ENCODE results near the gene SNX10.

The SNX10 gene

GRCh38 chr7:26305090-26305868 lies 13.6 kb downstream of the SNX10 start:
- DNase-seq = no peak

GRCh38 chr7:26305869-26306665 lies 14.4 kb downstream of the SNX10 start:
- DNase-seq = no peak

DNA sequence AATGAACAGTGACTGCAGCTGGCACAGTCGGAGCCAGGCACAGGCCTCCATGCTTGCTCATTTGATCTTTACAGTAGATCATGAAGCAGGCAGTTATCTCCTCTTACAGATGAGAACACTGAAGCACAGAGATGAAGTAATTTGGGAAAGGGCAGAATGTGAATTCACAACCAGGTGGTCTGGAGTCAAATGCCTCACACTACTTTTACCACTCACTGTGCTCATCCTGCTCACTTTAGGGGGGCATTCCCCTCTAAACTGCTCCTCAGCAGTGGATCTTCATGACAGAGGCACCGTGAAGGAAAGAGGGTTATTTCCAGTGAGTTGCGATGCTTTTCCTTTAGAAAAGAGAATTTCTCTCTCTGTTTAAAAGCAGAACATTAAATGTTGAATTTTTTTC lies 15.1 kb downstream of the SNX10 start:
- DNase-seq = no peak

GRCh38 chr7:26307226-26307625 lies 15.6 kb downstream of the SNX10 start:
- no peak for DNase-seq

DNA sequence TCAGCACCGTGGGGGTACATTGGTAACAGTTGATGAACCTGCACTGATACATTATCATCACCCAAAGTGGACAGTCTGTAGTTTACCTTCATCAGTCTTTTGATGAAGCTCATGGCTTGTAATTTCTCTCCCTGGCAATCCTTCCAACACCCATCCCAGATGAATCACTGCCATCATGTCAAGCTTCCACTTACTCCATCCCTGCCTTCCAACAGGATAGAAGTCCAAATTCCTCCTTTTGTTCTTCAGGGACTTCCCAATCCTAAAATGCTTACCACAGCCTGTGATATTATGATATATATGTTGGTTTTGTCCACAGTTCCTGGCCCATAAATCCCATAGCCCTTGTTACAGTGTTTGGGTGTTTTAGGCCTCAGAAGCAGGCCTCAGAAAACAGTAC lies 16.1 kb downstream of the SNX10 start:
- DNase-seq = no peak

DNA sequence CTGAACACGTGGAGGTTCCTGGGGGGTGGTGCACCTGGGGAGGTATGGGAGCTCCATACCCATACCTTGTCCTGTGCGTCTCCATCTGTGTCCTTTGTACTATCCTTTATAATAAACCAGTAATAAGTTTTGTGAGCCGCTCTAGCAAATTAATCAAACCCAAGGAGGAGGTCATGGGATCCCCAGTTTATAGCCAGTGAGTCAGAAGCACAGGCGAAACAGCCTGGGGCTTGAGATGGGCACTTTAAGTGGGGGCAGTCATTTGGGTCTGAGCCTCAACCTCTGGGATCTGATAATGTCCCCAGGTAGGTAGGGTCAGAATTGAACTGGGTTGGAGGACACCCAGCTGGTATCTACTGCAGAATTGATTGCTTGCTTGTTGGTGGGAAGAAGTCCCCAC lies 16.9 kb downstream of the SNX10 start:
- no peak for DNase-seq

GRCh38 chr7:26309089-26309488 lies 17.4 kb downstream of the SNX10 start:
- no peak for DNase-seq

GRCh38 chr7:26311798-26312197 lies 20.1 kb downstream of the SNX10 start:
- no peak for DNase-seq

DNA sequence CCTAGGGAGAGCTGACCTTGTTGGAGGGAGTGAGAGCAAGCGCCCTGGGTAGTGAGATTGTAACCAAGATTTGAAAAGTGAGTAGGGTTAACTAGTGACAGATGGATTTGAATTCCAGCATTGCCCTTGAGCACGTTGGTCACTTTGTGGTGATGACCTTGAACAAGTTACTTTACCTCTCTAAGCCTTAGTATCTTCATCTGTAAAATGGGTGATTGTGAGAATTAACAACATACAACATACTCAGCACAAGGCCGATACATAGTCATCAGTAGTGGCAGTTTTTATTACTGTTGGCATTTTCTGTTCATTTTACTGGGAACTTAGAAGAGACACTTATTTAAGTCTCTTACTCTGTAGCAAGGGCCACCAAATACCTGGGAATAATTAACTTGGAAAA lies 25.5 kb downstream of the SNX10 start:
- no peak for DNase-seq

DNA sequence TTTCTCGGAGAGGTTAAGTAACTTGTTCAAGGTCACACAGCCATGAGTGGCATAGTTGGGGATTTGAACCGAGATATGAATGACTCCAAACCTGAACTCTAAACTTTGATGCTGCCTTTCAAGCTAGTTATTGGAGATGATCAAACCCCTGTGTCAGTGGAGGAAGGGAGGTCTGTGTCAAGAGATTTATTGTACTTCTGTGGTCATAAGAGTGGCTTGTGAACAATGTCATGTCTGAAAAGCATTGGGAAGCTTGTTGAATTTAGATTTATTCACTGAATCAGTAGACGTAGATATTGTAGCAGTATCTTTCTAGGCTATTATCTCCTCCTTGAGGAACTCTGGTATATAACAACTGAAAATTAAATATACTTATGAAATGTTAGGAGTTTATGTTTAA lies 27.3 kb downstream of the SNX10 start:
- no peak for DNase-seq

DNA sequence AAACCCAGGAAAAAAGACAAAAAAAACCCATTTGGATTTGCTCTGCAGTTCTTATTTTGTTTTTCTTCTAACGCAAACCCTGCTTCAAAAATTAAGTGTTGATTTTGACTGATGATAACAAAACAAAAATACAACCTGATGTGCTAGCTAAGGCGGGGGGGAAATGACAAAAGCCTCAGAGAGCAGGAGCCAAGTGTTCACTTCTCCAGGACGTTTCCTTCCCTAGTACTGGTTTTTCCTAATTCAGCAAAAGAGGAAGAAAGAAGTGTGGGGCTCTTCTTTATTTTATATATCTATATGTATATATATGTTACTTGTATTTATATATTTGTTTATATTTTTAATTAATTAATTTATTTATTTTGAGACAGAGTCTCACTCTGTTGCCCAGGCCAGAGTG lies 28.0 kb downstream of the SNX10 start:
- no peak for DNase-seq

GRCh38 chr7:26320878-26321277 lies 29.2 kb downstream of the SNX10 start:
- no peak for DNase-seq

- DNase-seq = no peak
Observed at GRCh38 chr7:26321435-26321834, 29.8 kb downstream of the SNX10 start.

GRCh38 chr7:26326211-26326610 lies 34.5 kb downstream of the SNX10 start:
- no peak for DNase-seq

- no peak for DNase-seq
Observed at GRCh38 chr7:26328498-26329390, 37.1 kb downstream of the SNX10 start.

GRCh38 chr7:26329520-26330255 lies 38.0 kb downstream of the SNX10 start:
- DNase-seq = no peak

DNA sequence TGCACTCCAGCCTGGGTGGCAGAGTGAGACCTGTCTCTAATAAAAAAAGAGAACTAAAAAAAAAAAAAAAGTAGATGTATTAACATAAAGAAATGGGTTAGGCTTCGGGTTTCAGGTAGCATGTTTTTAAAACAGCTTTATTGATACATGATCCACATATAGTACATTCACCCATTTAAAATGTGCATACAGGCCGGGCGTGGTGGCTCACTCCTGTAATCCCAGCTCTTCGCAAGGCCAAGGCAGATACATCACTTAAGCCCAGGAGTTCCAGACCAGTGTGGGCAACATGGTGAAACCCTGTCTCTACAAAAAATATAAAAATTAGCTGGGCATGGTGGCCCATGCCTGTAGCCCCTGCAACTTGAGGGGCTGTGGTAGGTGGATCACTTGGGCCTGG lies 39.5 kb downstream of the SNX10 start:
- DNase-seq = no peak

- DNase-seq = no peak
Observed at GRCh38 chr7:26331789-26332188, 40.1 kb downstream of the SNX10 start.

DNA sequence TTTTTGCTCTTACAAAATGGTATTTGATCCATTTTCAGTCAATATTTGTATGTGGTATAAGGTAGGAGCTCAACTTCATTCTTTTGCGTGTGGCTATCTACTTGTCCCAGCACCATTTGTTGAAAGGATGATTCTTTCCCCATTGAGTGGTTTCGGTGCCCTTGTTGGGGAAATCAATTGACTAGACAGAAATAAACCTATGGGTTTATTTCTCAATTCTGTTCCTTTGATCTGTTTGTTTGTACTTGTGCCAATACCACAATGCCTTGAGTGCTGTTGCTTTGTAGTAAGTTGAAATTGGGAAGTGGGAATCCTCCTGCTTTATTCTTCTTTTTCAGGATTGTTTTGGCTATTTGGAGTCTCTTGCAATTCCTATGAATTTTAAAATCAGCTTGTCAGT lies 41.0 kb downstream of the SNX10 start:
- DNase-seq = no peak

- DNase-seq = no peak
Observed at GRCh38 chr7:26334166-26334859, 42.7 kb downstream of the SNX10 start.

DNA sequence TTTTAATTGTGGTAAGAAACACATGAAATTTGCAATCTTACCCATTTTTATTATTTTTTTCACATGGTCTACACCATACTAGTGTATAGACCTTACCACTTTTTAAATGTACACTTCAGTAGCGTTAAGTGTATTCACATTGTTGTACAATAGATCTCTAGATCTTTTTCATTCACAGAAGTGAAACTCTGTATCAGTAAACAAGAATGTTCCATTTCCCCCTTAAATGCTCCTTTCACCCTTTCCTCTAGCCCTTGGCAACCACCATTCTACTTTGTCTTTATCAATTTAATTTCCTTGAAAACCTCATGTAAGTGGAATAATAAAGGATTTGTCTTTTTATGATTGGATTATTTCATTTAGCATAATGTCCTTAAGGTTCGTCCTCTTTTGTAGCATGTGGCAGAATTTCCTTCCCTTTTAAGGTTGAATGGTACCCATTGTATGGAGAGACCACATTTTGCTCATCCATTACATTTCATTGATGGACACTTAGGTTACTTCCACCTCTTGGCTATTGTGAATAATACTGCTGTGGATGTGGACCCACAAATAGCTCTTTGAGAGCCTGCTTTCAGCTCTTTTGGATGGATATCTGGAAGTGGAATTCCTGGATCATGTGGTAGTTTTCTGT lies 45.7 kb downstream of the SNX10 start:
- no peak for DNase-seq

All from stimulated activated naive CD4-positive, alpha-beta T cell treated with Interleukin-2 at 50 U/mL for 16 hours (primary cell).